HG02870 (cell line): ENCODE data around the gene PLEKHA6.

Experiments
- ATAC-seq: cut with Tn5 transposase; IDR thresholded peaks from one replicate; pipeline ENCODE4 v1.9.1; 2021; ENCODE audit warnings: mild to moderate bottlenecking, moderate library complexity; ENCODE audit not compliant: unreplicated experiment

The PLEKHA6 gene

DNA sequence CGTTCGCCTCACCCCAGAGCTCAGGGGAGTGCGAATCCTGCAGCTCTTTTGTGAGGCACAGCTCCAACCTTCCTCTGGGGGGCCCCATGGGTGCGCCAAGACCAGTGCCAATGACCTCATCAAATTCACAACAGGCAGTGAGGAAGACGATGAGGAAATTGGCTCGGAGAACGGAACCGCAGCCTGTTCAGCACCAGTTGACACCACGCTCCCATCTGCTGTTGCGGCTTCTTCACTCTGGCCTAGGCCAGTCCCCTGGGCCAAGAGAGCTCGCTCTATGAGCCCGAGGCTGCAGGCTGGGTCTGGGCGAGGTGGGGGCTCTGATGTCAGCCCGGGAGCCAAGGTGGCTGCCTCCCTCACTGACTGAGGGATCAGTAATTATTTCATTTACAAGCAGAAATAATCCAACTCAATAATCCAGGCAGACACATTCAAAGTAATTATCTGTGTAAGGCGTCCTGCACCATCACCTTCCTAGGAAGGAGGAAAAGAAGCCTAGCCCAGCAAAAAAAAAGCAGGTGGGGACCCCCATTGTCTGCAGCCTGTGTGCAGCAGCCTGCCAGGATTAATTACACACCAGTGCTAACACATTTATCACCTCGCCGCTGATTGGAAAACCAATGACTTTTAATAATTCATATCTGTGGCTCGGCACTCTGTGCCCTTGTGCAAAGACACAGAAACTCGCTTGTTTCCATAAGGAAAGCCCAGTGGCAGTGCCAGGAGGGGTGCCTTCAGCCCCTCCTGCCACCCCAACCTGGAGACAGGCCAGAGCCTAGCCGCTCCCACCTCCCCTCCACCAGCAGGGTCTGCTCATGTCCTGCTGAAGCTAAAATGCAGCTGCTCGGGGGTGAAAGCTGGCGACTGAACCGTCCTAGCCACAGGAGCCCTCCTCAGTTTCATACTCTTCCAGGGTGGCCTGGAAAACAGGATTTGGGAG lies 1.9 kb downstream of the PLEKHA6 start:
- no peak for ATAC-seq

DNA sequence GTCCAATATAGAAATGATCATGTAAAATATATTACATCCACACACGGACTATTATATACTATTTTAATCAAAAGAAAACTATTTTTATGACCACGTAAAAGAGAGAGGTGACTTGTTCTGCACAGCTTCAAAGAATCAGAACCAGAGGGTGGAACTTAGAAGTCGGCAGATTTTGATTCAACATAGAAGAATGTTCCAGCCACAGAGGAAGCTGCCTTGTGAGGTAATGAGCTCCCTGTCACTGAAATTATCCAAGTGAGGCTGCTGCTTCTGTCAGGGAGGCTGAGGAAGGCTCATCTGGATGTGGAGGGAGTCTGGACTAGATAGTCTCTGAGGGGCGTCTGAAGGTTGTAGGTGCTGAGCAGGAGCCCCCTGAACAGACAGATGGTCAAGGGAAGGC lies 2.7 kb downstream of the PLEKHA6 start:
- ATAC-seq: no peak

DNA sequence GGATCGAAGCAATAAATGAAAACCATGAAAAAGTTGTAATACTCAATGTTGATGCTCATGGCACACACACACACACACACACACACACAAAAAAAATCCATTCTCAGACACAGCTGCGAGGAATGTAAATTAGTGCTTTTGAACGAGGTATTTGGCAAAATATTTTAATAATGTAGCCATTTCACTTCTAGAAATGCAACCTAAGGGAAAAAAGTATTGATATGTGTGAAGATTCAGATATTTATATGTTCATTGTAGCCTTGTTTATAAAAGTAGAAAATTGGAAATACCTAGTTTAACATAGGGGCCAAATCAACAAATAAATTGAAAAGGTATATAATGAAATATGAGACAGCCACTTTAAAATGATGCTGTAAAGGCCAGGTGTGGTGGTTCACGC lies 3.8 kb downstream of the PLEKHA6 start:
- no peak for ATAC-seq

DNA sequence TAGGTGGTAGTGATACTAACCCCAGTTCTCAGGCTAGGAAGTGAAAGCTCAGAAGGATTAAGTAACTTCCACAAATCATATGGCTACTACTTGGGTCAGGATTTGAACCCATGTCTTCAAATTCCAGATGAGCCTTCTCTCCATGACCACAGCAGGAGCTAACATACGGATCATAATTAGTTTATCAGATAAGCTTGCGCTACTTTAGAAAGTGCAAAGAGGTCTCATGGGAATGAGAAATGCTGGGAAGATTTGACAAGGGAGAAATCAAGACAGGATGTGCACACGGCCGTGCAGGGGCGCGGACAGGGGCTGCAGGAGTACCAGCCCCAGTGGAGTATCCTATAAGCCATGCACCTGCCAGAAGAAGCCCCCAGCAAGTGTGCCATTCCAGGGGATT lies 5.2 kb downstream of the PLEKHA6 start:
- ATAC-seq: no peak

DNA sequence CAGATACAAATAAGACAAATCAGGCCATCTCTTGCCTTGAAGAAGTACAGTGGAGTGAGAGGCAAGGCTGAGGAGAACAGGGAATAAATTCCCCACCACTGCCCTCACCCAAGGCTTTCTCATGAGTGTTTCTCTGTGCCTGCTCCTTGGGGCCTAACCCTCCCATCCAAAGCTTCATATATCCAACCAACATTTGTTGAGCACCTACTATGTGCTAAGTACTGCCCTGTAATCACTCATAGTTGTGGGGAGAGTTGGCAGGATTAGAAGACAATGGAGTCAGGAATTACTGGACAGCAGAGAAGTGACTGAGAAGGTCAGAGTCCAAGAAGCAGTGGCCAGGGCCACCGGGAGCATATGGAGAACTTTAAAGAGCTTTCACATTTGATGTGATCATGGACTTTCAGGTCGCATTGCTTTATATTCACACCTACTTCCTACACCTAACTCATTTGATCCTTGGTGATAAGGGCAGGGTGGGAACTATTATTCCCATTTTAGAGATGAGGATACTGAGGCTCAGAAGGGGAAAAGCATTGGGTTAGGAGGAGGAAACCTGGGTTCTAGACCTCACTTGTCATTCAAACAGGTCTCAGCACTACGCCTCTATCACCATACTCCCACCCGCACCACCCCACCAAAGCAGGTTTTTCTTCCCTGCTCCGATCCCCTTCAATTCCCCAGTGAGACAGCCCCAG lies 6.4 kb downstream of the PLEKHA6 start:
- no peak for ATAC-seq

DNA sequence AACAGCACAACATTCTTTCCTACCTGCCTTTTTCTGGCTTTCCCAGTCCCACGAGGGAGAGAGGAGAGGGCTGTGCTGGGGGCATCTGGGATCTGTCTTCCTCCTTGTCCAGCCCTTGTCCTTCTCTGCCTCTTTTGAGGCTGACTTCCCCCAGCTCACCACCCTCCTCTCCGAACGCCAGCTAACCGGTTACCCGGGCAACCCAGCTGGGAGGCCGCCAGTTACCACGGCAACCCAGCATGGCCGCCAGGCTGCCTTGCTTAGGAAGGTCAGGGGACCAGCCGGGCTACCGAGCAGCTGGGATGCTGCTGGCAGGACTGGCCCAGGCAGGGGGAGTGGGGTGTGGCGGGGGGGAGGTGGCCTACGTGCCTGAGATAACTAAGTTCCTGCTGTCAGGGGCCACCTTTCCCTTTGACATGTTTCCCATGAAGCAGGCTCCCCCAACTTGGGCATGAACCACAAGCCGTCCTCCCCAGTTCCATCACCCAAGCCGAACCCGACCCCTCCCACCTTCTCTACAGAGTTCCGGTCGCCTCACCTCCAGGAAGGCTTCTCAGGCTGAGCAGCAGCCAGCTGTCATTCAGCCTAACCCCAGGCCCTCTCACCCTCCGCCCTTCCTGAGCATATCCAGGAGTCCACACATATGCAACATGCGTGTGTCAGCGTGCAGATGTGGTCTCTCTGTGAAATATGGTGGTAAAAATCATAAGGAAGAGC lies 8.7 kb downstream of the PLEKHA6 start:
- no peak for ATAC-seq

DNA sequence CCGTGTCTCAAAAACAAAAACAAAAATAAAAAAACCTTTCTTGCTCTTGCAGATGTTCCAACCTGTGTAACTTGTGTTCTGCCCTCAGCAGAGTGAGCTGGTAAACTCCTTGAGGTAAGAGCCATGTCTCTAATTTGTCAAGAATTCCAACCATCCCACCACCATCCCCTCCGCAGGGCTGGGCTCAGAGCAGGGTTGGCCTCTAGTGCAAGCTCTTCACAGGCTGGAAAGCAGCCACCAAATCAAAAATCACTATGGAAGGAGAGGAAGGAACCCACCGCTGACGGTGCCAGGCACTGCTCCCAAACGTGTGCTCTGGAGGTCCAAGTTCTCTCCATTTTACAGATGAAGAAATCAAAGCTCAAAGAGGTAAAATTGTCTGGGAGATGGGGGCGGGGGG lies 9.4 kb downstream of the PLEKHA6 start:
- no peak for ATAC-seq

DNA sequence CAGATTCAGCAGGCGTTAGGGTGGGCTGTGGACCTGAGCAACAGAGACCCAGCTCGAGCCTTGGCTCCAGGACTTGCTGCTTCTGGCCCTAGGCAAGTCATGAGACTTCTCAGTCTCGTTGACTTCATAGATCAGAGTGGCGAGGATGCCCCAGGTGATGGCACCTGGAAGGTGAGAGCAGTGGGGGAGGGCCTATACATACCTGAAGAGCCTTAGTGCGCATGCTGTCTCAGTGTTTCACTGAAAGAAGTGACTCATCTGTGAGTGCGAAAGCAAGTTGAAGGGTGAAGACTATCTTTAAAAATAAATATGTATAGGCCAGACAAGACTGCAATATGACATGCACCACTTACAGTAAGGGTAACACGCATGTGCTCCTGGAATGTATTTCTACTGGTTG lies 10.1 kb downstream of the PLEKHA6 start:
- ATAC-seq: no peak

DNA sequence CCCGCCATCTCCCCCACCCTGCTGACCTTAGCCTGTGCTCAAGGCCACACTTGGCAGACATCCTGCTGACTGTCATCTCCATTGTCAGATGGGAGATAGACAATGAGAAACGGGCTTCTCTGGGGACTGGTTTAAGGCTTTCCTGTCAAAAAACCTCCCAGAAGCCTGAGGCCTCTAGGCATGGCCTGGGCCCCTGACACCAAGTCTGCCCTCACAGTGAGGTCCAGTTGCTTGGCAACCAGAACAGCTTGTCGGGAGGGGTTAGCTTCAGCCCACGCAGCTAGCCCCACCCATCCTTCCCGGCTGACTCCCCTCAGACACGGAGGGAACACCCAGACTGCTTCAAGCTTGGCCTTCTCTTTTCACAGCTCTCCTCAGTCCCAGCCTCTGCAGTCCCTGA lies 11.0 kb downstream of the PLEKHA6 start:
- ATAC-seq: no peak

DNA sequence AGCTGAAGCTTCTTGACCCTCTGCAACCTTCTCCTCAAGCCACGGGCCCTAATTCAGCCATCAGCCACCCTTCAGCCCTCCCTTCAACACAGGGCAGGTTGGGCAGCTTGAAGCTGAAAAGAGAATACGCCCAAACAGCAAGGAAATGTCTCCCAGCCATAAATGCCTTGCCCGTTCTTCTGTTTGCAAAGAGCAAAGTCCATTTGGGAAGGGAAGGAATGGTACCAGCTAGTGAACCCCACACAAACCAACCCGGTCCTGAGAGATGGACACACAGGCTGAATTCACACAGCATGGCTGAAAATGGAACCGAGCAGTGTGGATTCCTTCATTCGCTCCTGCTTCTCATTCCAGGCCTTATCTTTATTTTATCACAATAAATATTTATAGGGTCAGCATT lies 11.5 kb downstream of the PLEKHA6 start:
- ATAC-seq: no peak

DNA sequence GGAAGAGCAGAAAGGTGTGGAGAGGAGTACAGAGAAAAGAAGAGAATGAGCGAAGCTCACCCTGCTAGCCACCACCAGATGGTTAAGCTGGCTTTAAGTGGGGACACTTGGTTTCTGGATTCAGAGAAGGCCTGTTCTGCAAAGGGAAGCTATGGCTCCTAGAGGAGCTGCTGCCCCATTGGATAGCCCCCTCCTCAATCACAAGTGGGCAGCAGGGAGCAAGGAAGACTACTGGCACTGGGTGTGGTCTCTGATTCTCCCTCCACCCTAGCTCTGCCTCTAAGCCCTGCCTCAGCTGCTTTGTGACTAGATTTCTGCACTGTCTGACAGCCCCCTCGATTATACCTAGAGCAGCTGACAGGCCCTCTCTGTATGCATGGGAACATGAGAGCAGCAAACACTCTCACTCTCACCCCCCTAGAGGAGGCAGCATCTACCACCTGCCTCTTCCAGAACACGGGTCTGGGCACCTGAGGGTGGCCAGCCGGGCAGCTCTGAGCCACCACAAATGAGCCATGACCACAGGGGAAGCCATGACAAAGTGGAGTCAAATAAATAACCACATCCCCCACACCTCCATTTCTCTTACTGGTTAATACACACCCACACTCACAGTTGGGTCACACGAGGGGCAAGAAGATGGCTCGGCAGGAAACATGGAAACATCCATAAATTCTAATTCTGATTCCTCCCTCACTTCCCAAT lies 13.6 kb downstream of the PLEKHA6 start:
- ATAC-seq: no peak

DNA sequence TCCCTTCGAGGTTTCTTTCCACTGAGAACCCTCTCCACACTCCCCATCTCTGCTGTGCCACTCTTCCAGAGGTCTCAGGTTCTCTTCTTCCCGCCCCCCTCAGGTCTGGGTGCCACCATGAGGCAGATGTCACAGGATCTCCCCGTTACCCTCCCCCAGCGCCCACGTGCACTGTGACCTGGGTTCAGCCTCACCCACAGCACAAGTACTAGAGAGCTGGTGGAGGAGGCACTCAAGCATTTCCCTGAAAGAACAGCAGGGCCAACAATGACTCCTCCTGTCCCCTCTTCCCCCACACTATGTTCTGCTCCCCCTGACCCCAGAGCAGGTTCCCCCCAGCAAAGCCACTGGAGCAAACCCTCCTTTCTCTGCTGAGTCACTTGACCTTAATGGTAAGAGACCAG lies 14.3 kb downstream of the PLEKHA6 start:
- no peak for ATAC-seq

DNA sequence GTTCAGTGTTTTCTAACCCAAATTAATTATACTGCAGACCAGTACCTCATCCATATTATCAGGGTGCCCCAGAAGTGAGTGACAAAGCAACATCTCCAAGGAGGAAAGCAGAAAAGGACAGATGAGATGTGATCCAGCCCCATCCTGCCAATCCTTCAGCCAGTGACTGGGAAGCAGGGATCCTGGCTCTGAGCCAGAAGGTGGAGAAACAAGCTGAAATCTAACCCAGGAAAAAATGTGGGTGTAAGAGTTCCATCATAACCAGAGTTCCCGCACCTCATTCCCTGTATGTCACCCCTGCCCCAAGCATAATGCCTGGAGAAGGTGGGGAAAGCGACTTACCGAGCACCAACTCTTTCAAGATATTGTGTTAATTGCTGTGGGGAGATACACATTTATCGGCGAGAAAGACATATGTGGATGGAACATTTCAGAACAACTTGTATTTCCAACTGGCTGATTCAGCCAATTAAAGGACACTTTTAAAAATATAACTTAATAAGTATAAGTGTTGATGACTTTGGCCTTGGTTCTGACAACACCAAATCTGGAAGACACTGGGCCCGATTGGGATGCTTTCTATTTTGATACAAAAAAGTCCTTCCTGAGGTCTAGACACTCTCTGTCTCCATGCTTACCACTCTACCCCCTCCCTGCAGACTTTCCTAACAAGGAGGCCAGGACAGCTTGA lies 14.9 kb downstream of the PLEKHA6 start:
- no peak for ATAC-seq

DNA sequence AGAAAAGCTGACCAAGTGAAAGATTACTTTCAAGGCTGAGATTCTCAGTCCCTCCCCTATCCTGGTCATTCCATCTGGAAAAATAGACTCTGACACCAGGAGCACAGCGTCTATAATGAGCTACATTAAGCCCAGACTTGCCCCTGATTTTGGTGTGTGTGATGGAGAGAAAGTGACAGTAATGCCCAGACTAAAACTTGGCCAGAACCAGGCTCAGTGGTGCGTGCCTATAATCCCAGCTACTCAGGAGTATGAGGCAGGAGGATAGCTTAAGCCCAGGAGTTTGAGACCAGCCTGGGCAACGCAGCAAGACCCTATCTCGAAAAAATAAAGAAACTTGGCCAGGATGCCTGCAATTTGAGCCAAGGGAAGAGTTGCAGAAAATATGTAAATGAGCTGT lies 15.9 kb downstream of the PLEKHA6 start:
- ATAC-seq: no peak

DNA sequence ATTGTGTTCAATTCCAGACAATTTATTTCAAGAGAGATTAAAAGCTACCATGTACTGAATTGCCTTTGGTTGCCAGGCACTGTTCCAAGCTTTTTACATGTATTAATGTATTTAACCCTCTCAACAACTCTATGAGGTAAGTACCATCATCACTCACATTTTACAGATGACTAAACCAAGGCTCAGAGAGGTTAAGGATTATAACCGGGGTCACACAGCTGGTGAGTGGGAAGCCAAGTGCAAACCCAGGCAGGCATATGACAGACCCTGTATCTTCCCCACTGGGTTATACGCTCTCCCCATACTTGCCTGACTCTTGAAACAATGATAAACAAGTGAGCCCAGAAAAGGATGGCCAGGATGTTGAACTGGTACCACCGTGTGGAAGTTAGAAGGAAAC lies 16.5 kb downstream of the PLEKHA6 start:
- ATAC-seq: no peak

DNA sequence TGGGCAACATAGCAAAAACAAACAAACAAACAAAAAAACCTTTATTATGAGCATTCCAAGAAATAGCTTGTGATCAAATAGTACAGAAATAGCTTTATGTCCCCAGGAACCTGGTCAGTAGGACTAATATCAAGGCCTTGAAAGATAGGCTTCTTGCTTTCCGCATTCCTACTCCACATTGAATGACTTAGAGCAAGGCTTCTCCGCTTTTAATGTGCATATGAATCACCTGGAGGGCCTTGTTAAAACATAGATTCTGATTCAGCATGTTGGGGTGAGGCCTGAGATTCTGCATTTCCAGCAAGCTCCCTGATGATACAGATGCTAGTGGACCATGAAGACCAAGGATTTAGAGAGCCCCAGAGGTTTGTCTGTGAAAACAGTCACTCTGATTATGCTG lies 17.4 kb downstream of the PLEKHA6 start:
- no peak for ATAC-seq

DNA sequence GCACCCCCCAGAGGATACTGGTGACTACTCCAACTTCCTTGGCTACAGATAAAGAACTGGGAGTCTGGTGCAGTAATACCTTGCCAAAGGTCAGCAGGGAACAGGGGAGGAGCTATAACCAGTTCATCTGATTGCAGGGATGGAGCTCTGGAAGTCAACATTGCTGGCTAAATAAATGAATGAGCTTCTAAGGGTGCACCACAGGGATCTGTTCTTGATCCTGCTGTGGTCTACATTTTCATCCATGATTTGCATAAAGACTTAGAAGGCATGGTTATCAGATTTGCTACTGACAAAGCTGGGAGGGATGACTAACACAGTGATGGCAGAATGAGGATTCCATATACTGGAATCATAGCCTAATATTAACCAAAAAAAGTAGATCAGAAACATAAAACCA lies 18.3 kb downstream of the PLEKHA6 start:
- no peak for ATAC-seq

DNA sequence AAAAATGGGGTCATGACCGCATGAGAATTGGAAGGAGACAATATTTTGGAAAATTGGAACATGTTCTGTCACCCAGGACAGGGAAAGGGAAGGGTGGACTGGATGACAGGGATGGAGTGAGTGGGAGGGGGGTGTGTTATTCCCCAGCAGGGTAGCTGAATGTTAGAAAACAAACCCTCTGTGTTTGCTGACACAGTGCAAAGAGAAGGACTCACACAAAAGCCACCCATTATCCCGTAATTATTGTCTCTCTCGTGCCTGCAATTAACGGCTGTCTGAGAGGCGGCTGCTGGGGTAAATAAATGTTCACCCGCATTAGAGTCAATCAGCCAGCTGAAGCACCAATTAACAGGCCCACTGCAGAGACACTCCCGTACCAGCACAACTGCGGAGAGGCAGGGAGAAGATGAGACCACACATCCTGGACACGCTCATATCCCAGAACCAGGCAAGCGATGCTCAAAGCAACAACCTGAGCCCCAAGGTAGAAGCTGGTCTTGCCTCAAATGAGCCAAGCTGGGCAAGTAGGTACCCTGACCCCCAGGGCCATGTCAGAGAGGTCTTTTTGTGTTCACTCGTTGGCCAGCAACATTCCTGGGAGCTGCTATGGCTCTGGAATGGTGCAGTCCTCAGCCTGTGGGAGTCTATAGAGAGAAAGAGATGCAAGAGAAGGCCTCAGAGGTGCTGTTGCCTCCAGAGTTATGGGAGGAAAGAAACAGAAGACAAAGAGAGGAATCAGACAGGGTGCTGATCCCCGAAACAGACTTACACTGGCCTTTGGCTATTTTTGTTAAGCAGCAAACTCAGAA lies 19.4 kb downstream of the PLEKHA6 start:
- no peak for ATAC-seq

DNA sequence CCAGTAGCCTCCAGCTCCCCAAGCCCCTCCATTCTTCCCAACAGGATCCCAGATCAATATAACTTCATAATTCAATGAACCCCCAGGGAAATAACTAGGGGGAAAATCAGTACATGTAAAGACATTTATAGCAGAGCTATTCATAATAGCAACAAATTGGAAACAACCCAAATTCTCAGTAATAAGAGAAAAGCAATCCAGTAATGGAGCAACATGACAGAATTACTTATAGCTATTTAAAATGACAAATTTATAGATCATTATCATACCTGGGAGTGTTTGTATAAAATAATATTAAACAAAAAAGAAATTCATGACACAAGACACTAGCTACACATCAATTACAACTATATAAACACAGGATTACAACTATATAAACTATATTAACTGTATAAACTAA lies 20.2 kb downstream of the PLEKHA6 start:
- no peak for ATAC-seq

DNA sequence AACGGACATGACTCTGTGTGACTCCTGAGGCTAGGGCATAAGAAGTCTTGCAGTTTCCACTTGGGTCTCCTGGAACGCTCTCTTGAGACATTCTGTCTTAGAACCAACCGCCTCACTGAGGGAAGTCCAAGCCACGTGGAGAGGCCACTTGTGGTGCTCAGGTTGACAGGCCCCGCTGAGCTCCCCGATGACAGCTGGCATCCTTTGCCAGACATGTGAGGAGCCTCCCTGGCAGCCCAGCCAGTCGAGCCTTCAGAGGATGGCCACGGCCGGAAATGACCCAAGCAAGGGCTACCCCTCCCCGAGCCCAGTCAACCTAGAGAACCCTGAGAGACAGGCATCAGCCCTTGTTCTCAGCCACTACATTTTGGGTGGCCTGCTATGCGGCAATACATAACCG lies 20.7 kb downstream of the PLEKHA6 start:
- ATAC-seq: no peak
